Left cardiac atrium (tissue), 4 donors: ENCODE results near the gene VWA8. TPM values are rescaled to one million over a fixed set of nuclear protein-coding genes. Genes with fewer than 3 reads are reported as not detected.

Experiments
- ATAC-seq, 2 donors: fragments of 200-7000 bp; cut with Tn5 transposase; one replicate each; pipeline ENCODE4 v1.9.1; 2020; ENCODE audit warnings: mild to moderate bottlenecking in 2 of 2, moderate library complexity in 2 of 2
- DNase-seq: peaks from one replicate; pipeline ENCODE4 v3.0.0-alpha.2; 2020
- intact Hi-C, 2 donors: fragments of 100-400 bp; cut with DNase I; formaldehyde crosslinking; loops; one replicate each; pipeline versions ENCODE4 v1.14.1 to v1.15.1; 2022 to 2023
- total RNA-seq, 2 donors: library from RNA; stranded (reverse); fragmentation: NEBNext Ultra II Directional; extraction: Animal tissue kit (Norgen Biotek cat#: 25700); gene quantifications; one replicate each; pipeline ENCODE4 v1.2.1, GENCODE V29; 2021
- donor health status: DM: no; HTN: yes; CAD: no.
- donor health status: DM: no; HTN: yes; CAD: no; lungs with severe emphysema.
- donor health status: DM: yes; HTN: yes; CAD: no.
- donor health status: Dilated cardiomyopathy.

VWA8 gene
- total RNA-seq, 2 donors from 2014 or later, result 28.2 to 29.9 TPM

DNA sequence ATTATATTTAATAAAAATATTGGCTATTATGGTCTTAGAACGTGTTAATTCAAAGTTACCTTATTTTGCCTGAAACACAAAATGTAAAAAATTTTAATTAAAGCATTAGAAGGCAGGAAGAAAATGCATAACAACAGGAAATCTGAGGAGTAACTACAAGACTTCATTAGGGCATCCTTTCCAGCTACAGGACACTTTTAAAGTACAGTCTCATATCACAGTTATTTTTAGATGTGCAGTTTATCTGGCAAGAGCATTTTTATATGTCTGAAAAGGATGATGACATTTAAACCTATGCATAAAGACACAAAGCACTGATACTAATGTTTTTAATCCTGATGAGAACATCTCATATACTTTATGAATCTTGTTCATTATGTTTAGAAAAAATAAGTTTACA lies 247.5 kb downstream of the VWA8 start:
- ATAC-seq, result no peak
- no peak for DNase-seq
- intact Hi-C loops, result no loop called here

DNA sequence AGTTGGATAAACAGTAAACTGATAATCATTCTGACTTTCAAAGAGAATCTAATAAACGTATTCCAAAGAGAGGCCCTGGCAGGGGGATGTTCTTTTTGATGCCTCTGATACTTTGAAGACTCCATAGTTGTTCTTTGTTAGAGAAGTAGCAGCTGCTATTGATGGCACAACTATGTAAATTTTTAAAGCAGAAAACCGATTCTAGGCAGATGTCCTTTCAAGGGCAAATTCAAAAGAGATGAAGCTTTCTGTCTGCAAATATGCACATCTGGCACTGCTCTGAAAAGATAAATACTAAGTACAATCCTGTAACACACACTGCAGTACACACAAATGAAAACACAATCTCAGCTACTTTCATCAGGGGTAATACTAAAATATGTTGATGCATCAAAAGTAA lies 250.1 kb downstream of the VWA8 start:
- ATAC-seq (no peak), DNase-seq (no peak)
- intact Hi-C loops, result no loop called here

DNA sequence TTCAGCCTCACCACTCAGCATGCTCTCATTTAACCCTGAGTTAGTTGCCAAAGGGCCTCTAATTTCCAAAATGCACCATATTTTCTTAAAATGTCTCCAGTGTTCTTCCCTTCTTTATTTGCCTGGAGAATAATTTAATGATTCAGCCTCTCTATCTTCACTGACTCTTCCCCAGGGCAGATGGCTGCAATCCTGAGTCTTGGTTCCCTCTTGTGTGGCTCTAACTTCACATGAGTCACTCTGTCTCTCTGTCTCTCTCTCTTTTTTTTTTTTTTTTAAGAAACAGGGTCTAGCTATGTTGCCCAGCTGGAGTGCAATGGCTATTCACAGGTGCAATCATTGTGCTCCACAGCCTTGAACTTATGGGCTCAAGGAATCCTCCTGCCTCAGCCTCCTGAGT lies 251.4 kb downstream of the VWA8 start:
- ATAC-seq, result peak in 1 of 2 donors; percentile 66
- intact Hi-C loops, result no loop called here

DNA sequence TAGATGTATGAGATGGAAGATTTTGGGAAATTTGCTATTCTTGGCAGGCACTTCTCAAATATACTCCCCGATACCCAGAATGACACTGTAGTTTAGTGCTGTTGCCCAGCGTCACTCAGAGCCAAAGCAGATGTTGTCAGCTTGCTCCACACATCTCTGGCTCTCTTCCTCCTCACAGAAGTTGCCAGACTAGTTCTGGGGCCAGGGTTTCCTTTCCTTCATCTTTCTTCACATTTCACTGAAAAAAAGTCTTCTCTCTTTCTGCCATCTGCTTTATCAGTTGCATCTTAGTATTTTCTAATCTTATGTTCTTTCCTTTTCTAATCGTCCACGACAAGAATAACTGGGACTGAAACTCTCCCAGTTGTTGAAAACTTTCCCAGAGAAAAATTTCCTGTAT lies 252.2 kb downstream of the VWA8 start:
- ATAC-seq (peak; percentile 77 to 86), DNase-seq (peak; percentile 24)
- intact Hi-C loops, result no loop called here

More for the DNA sequence above, 251.4 kb downstream of the VWA8 start:
- no peak for DNase-seq

DNA sequence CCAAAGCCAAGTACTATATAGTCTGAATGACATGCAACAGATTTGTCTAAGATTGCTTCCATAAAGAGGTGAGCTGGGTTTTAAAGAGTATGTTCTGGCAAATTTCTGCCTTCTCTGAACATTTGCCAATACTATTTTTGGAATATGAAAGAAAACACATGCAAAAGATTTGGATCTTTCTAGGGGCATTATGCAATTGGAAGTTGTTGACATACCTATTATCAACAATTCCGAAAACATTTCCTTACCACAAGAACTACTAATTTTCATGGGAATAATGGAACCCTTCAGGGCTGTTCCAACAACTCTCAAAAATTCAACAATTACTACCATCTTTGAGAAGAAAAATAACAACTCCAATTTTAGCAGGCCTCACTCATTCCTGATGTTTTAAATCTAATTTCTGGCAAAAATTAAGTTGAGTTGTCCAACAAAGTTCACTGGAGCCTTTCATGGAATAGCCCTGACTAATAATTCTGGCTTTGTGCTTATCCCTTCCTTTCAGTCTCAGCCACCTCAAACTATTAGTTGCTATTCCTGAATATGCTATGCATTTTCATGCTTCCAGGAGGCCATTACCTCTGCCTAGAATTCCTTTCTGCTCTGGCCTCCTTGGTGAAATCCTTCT lies 253.6 kb downstream of the VWA8 start:
- DNase-seq (no peak), ATAC-seq (peak; percentile 38 to 66)
- intact Hi-C loops, result no loop called here

DNA sequence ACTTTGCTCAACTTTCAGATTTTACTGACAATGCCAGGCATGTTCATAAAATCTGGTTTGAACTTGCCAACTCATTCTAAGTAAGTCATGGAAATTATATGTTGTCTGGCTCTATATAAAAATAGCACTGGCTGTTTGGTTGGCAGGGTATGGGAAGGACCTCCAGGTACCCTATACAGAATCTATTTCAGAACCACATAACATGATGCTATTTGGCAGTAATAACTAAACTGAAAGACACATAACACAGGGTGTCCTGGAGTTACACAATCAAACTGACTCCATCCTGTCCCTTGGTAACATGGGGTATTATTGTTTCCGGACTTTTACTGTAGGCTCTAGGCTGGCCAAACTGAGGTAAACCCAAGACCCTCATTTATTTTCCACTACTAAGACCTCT lies 254.8 kb downstream of the VWA8 start:
- intact Hi-C loops, result no loop called here
- ATAC-seq, result peak in 1 of 2 donors; percentile 38
- DNase-seq, result no peak

DNA sequence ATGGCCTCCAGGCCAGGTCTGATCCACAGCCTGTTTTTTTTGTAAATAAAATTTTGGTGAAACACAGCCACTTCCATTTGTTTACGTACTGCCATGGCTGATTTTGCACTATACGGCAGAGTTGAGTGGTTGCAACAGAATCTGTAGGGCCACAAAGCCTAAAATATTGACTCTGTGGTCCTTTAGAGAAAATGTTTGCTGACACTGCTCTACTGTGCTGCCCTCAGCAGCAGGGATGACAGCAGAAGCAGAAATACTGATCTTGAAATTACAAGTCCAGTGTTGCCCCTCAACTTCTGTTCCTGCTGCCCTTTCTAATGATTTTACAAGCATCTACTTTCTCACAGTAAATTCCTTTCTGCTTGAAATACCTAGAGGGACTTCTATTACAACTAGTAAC lies 258.4 kb downstream of the VWA8 start:
- DNase-seq (no peak), ATAC-seq (no peak)
- intact Hi-C loops, result no loop called here

DNA sequence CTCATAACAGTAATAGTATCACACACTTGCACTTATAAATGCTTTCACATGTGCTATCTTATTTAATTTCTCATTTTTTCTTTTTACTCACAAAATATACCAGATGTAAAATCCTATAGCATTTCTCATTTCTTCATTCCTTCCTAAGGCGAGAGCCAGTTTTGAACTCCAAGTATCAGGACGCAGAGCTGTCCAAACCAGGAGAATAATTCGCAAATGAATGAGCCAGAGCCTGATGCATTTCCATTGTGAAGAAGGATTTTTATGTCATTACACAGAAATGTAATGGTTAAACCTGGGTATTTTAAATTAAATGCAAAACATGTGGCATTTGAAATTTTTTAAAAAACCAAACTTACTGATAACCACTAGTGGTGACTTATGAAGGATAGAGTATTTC lies 259.2 kb downstream of the VWA8 start:
- intact Hi-C loops, result no loop called here
- ATAC-seq (no peak), DNase-seq (no peak)

DNA sequence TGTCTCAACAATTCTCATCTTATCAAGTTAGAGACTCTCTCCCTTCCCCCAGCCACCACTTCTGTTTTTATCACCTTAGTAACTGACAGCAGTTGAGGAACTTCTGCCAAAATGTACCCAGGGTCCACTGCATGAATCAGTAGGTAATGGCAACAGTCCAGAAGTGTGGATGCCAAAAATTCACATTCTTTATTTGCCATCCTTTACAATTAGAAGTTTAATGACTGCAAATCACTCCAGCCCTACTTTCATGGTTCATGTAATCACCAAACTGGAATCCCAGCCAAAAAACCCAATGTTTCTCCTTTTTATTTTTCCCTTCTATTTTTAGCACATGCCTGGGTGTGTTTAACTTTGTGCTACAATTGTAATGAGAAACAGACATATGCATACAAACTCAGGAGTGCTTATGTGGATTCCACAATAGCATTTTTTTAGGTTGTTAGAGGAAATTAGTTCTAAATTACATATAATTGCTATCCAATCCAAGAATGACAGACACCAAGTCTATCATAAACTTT lies 260.1 kb downstream of the VWA8 start:
- intact Hi-C loops, result no loop called here
- DNase-seq (no peak), ATAC-seq (peak; percentile 73 to 80)

DNA sequence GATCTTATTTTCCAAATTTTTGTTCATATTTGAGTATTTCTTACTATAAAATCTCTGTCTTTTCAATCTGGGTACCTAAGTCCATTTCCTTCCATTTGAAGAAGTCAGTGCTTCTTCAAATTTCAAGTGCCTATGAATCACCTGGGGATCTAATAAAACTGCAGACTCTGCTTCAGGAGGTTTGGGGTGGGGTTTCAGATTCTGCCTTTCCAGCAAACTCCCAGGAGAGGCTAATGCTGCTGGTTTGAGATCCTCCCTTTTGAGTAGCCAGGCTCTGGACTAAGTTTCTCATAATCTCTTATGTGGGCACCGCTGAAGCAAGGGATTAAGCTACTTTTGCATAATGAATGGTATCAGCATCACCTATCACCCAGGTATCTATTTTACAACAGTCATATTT lies 261.1 kb downstream of the VWA8 start:
- intact Hi-C loops, result no loop called here
- DNase-seq, result no peak

DNA sequence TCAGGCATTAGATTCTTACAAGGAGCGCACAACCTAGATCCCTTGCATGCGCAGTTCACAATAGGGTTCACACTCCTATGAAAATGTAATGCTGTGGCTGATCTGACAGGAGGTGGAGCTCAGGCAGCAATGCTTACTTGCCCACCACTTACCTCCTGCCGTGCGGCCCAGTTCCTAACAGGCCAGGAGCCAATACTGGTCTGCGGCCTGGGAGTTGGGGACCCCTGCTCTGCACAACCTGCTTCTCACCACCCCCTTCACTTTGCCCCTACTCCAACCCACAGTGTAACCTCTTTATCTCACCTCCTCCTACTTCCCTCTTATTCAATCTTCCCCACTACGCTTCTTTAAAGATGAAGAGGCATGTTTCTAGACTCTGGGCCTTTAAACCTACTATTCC lies 263.3 kb downstream of the VWA8 start:
- ATAC-seq (no peak), DNase-seq (no peak)

More for the DNA sequence above, 261.1 kb downstream of the VWA8 start:
- no peak for ATAC-seq

DNA sequence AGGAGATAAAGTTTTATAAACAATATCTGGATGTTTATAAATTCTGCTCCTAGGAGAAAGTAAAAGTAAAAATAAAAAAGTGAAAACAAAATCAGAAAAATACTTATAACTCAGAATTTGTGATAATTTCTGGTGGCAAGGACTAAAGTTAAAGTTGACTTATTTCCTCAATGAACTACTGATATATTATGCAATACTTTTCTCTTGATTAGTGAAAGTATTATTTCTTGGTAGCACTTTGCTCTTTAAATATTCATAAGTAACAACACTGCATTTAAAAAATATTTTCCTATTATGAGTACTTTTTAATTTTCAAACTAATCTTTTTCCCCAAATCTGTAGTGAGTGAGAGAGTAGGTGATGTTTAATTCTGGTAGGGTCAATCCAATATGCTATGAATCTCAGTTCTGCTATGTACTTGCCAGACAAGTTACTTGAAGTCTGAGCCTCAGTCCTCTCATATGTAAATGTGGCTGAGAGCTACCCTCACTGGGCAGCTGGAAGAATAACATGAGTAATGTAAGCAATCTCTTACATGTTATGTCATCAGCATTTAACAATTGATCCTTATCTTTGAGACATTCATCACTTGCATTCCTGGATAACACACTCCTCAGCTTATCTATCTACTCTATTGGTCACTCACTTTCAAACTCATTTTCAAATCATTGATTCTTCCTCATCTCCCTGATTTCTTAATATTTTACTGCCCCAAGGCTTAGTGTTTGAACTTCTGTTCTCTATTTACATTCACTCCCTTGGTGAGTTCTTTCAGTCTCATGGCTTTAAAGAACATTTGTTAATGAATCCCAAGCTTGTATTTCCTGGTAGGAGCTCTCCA lies 264.5 kb downstream of the VWA8 start:
- ATAC-seq, result peak in 1 of 2 donors; percentile 21
- intact Hi-C loops, result no loop called here
- no peak for DNase-seq

More for the DNA sequence above, 263.3 kb downstream of the VWA8 start:
- intact Hi-C loops, result no loop called here

DNA sequence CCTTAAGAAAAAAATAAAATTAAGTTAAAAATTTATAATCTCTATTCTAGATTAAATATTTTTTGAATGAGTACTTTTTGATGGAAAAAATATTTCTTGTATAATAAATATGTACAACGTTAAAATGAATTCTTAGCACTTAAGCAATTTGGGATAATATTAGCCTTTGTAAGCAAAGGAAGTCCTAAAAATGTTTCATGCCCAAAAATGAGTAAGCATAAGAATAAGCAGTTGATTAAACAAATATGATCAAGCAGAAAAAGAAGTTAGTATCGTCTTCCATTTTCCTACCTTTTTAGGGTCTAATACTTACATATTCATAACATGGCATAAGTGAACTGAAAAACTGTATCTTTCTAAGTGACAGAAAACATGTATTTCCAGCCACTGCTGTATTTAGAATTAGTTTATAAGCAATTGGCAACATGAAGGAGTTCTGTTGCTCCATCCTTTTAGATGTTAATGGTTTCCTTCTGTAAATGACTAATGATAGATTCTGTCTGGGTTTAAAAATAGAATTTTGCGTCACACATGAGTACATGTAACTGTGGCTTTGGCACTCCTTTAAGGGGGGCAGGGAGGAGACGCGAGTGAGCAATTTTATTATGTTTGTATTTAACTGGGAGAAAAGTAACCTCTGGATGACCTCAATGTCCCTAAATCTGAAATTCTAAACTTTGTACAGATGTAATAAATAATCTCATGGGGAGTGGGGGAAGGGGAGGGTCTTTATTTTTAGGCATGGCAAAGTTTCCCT lies 266.2 kb downstream of the VWA8 start:
- DNase-seq (peak; percentile 48), ATAC-seq (peak; percentile 93 to 95)
- intact Hi-C loops, result no loop called here

DNA sequence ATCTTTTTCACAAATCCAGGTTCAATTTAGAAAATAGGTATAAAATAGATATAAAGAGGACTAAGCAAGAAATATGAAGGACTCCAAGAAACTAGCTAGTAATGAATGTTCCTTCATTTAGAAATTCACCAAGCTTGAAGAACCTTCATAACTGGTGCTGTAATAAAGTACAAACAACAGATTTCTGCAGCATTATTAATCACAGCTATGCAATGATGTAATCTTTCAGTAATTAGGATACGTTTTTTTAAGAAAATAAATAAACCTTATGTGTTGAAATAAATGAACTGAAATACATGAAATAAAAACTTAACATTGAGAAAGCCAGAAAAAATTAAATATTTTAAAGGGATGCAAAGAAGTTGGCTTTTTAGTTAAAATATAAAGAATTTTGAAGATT lies 267.5 kb downstream of the VWA8 start:
- intact Hi-C loops, result no loop called here
- DNase-seq, result no peak
- ATAC-seq, result no peak

DNA sequence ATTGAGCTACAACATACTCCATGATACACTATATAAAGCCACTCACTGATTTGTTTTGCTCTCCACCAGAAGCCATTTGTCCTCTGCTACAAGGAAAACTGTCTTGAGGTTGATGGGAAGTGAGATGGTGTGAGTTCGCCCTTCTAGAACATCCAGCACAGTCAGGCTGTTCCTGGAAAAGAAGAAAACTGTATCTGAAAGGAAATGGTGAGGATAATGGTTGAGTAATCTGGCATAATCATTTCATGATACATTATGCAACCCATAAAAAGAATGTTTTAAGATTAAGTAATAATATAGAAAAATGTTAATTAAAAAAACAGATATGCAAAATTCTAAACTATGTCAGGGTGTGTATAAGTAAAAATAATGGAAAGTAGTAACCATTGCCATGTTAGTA lies 269.6 kb downstream of the VWA8 start:
- intact Hi-C loops, result no loop called here
- DNase-seq, result no peak
- ATAC-seq, result no peak

DNA sequence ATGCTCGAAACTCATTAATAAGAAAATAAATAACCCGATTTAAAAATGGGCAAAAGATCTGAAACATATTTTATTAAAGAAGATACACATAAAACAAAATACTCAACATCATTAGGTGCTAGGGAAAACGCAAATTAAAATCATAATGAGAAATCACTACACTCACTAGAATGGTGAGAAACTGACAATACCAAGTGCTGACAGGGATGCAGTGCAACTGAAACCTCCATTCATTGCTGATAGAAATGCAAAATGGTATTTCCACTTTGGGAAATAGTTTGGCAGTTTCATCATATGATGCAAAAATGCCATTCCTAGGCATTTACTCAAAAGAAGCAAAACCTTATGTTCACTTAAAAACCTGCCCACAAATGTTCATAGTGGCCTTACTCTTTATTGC lies 278.1 kb downstream of the VWA8 start:
- intact Hi-C loops, result no loop called here
- ATAC-seq, result no peak
- DNase-seq, result no peak

DNA sequence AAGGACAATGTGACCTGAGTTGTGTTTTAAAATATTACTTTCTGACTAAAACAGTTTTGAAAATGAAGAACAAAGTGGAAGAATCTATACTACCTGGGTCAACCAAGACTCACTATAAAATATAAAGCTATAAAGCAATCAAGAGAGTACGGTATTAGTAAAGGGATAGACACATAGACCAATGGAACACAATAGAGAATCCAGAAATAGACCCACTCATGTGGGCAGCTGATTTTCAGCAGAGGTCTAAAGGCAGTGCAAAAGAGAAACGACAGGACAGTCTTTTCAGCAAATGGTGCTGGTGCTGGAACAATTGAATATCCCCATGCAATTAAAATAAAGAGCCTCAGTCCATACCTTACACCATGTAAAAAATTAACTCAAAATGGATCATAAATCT lies 278.9 kb downstream of the VWA8 start:
- intact Hi-C loops, result no loop called here
- DNase-seq, result no peak
- no peak for ATAC-seq

DNA sequence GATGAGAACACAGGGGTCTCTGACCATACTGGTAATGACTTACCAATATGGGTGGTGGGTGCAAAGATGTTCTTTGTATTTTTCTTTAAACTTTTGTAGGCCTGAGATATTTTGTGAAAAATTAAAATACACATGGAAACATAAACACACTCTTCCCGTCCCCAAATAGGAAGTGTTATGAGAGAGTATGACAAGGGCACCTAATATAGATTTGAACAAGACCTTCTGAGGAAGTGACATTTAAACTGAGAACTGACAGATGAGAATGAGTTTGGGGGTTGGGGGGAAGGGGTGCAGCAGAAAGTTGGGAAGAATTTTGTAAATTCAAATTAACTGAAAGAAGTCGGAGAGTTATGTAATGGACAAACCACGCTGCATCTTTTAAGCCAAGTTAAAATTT lies 279.3 kb downstream of the VWA8 start:
- intact Hi-C loops, result no loop called here
- no peak for DNase-seq
- ATAC-seq, result no peak

DNA sequence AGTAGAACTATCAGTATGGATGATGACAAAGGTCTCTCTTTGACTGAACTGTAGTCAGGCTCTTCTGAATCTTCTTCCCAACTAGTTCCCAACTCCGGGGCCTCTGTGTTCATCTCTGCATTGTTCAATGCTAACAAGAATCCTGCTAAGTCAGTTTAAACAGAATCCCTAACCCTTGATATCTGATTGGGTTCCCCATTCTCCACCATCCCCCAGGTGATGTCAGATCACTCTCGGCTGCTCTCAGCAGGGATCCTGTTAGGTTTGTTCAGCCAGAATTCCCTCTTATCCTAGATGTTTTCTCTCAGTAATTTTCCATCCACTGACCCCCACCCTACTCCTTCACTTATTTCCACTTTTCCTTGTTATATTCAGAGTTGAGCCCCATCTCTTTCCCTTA lies 280.0 kb downstream of the VWA8 start:
- intact Hi-C loops, result no loop called here
- ATAC-seq, result no peak
- DNase-seq, result no peak

DNA sequence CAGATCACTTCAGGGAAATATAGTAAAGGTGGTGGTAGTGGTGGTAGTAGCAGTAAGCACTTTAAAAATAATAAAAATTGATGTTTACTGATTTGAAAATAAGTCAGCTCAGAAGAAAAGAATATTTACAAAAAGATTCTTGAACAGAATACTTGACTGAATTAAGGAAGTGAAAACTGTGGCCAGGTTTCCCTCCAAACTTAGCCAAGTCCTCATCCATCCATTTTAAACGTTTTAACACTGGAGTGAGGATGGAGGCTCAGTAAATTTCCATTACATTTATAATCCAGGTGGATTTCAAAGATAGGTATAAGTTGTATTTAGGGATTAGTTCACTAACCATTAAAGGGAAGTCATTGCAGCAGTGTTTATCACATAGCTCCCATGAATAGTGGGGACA lies 282.1 kb downstream of the VWA8 start:
- no peak for DNase-seq
- no peak for ATAC-seq
- intact Hi-C loops, result no loop called here
